Activated T-cell treated with anti-CD3 and anti-CD28 coated beads for 1 hour (primary cell): Measurements from ENCODE around the gene DACT3.
A peak's percentile ranks its signal among the peaks of the same experiment; 100 is the strongest.

Source experiments
- DNase-seq: peaks from one replicate; pipeline ENCODE4 v3.0.0-alpha.2; 2020; ENCODE audit warnings: low read depth

The DACT3 gene

GRCh38 chr19:46661020-46661731 is at the start of gene DACT3:
DACT3 (minus strand) TSS chr19:46661182; CDS start chr19:46661064, 118 bp downstream.
- peak; percentile 100 for DNase-seq

- DNase-seq: no peak
Observed at GRCh38 chr19:46710687-46711086, 49.7 kb upstream of the DACT3 start.

GRCh38 chr19:46704379-46705076 is 43.5 kb upstream of the DACT3 start:
- DNase-seq: peak; percentile 96

GRCh38 chr19:46700704-46701103 is 39.7 kb upstream of the DACT3 start:
- no peak for DNase-seq

GRCh38 chr19:46698395-46699321 is 37.7 kb upstream of the DACT3 start:
- DNase-seq: no peak

GRCh38 chr19:46697204-46697960 is 36.4 kb upstream of the DACT3 start:
- DNase-seq: no peak

GRCh38 chr19:46696866-46697203 is 35.9 kb upstream of the DACT3 start:
- no peak for DNase-seq

- no peak for DNase-seq
Observed at GRCh38 chr19:46696052-46696451, 35.1 kb upstream of the DACT3 start.

GRCh38 chr19:46693760-46694159 is 32.8 kb upstream of the DACT3 start:
- DNase-seq: no peak

GRCh38 chr19:46692918-46693722 is 32.1 kb upstream of the DACT3 start:
- no peak for DNase-seq

- DNase-seq: no peak
Observed at GRCh38 chr19:46691948-46692347, 31.0 kb upstream of the DACT3 start.

- no peak for DNase-seq
Observed at GRCh38 chr19:46691104-46691503, 30.1 kb upstream of the DACT3 start.

GRCh38 chr19:46689358-46689757 is 28.4 kb upstream of the DACT3 start:
- DNase-seq: no peak

- DNase-seq: no peak
Observed at GRCh38 chr19:46687438-46688145, 26.6 kb upstream of the DACT3 start.

GRCh38 chr19:46685189-46685588 is 24.2 kb upstream of the DACT3 start:
- no peak for DNase-seq

GRCh38 chr19:46678110-46678732 is 17.2 kb upstream of the DACT3 start:
- DNase-seq: peak; percentile 53

- no peak for DNase-seq
Observed at GRCh38 chr19:46674416-46675178, 13.6 kb upstream of the DACT3 start.

GRCh38 chr19:46670813-46671212 is 9.8 kb upstream of the DACT3 start:
- DNase-seq: no peak

- DNase-seq: no peak
Observed at GRCh38 chr19:46668662-46669061, 7.7 kb upstream of the DACT3 start.
